HCT116 (cell line): ENCODE data around the gene TPR.

Experiments
- JUND ChIP-seq: IDR thresholded peaks from 2 replicates; pipeline ENCODE4 v1.6.1; 2012
- POLR2A ChIP-seq: IDR thresholded peaks from 2 replicates; pipeline ENCODE4 v1.7.0; 2011; ENCODE audit warnings: borderline replicate concordance; ENCODE audit not compliant: insufficient read depth, insufficient read length; ENCODE audit errors: extremely low read depth
- TF ChIP-seq, protein P1 (sequence below), 3 experiments: fragments of 200-600 bp in 1 of 3; sonication (generic) in 1 of 3; IDR thresholded peaks in 2 of 3; conservative IDR thresholded peaks in 1 of 3; 2 replicates each; pipeline ENCODE4 v1.5.1; 2012 to 2017; ENCODE audit warnings: low read depth in 2 of 3, low read length in 2 of 3, antibody characterized with exemption in 1 of 3, borderline replicate concordance in 1 of 3, control low read depth in 1 of 3, mild to moderate bottlenecking in 1 of 3, mixed read lengths in 1 of 3, mixed run types in 1 of 3, moderate library complexity in 1 of 3; ENCODE audit not compliant: insufficient read depth in 1 of 3

DNA sequence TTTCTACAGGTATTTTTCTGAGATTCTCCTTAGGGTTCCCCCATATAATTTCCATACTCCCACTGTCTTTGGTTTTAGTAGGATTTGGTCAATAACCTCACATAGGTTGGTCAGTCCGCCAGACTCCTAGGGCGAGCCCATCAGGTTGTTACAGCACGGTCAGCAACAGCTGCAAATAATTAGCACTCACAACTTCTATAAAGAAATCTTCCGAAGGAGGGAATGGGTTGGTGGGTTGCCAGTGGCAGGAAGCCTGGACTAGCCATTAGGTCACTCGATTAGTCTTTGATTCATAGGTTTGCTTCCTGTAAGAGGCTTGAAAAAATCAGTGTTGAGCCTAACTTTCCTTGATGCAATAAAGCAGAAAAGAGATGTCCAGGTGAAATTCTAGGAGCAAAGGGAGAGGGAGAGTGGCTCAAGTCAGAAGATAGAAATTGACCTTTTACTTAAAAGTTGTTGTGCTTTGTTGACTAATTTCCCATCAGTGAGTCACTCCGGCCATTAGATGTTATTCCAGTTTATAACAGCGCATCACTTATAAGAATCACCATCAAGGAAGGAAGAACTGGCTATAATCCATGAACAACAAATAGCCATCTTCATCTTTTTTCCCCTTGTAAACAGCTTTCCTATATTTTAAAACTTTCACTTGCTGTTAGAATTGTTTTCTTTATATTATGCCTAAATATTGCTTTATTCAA, 88.3 kb downstream of the TPR start:
- TF ChIP-seq, protein P1, sequence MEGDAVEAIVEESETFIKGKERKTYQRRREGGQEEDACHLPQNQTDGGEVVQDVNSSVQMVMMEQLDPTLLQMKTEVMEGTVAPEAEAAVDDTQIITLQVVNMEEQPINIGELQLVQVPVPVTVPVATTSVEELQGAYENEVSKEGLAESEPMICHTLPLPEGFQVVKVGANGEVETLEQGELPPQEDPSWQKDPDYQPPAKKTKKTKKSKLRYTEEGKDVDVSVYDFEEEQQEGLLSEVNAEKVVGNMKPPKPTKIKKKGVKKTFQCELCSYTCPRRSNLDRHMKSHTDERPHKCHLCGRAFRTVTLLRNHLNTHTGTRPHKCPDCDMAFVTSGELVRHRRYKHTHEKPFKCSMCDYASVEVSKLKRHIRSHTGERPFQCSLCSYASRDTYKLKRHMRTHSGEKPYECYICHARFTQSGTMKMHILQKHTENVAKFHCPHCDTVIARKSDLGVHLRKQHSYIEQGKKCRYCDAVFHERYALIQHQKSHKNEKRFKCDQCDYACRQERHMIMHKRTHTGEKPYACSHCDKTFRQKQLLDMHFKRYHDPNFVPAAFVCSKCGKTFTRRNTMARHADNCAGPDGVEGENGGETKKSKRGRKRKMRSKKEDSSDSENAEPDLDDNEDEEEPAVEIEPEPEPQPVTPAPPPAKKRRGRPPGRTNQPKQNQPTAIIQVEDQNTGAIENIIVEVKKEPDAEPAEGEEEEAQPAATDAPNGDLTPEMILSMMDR (IDR thresholded peaks at IDR 0.05 in 2 of 3, conservative IDR thresholded peaks at IDR 0.05 in 1 of 3; ENCODE audit: borderline replicate concordance in 1 of 3, insufficient read depth in 1 of 3, low read depth in 2 of 3, low read length in 2 of 3): no peak
- TF ChIP-seq JUND: no peak
- no peak for TF ChIP-seq POLR2A
